Measurements from ENCODE around the gene RSPO4.

RSPO4 gene

GRCh38 chr20:1038205-1038604 lies 36.1 kb upstream of the RSPO4 start:
- Histone ChIP-seq H3K79me2 (ENCODE audit: insufficient read depth, low read depth) (no peaks in the 10 kb centered on the region), H4K20me1 (ENCODE audit: insufficient read depth) (no peaks in the 10 kb centered on the region), H3K36me3 (ENCODE audit: insufficient read depth) (no peaks in the 10 kb centered on the region), H3K27me3 (ENCODE audit: insufficient read depth, low read depth) (no peaks in the 10 kb centered on the region), H2AFZ (ENCODE audit: low read depth) (no peak overlapping the region), H3K4me1 (ENCODE audit: low read depth, poor library complexity, severe bottlenecking) (peaks cover 11% of the 10 kb centered on the region), H3K4me3 (IDR thresholded peaks at IDR 0.05; ENCODE audit: insufficient read depth, low read depth, low read length) (no peak overlapping the region), H3K27ac (no peak overlapping the region), H3K9ac (no peak overlapping the region), H3K4me2 (no peak overlapping the region)
- TF ChIP-seq CTCF (conservative IDR thresholded peaks at IDR 0.05; ENCODE audit: low read depth, low read length), result no peak

- Histone ChIP-seq H3K27me3 (ENCODE audit: insufficient read depth, low read depth) (no peaks in the 10 kb centered on the region), H3K36me3 (ENCODE audit: insufficient read depth) (no peaks in the 10 kb centered on the region), H3K27ac (no peak overlapping the region), H4K20me1 (ENCODE audit: insufficient read depth) (no peaks in the 10 kb centered on the region), H3K79me2 (ENCODE audit: insufficient read depth, low read depth) (no peaks in the 10 kb centered on the region), H3K4me2 (no peak overlapping the region), H3K4me3 (IDR thresholded peaks at IDR 0.05; ENCODE audit: insufficient read depth, low read depth, low read length) (no peak overlapping the region), H3K4me1 (ENCODE audit: low read depth, poor library complexity, severe bottlenecking) (peaks cover 14% of the 10 kb centered on the region), H2AFZ (ENCODE audit: low read depth) (no peak overlapping the region), H3K9ac (no peak overlapping the region)
- TF ChIP-seq CTCF (conservative IDR thresholded peaks at IDR 0.05; ENCODE audit: low read depth, low read length), result no peak
Measured at GRCh38 chr20:1037039-1037438, 34.9 kb upstream of the RSPO4 start.

GRCh38 chr20:1035466-1035865 lies 33.4 kb upstream of the RSPO4 start:
- Histone ChIP-seq H4K20me1 (ENCODE audit: insufficient read depth) (no peaks in the 10 kb centered on the region), H3K27me3 (ENCODE audit: insufficient read depth, low read depth) (no peaks in the 10 kb centered on the region), H3K4me3 (IDR thresholded peaks at IDR 0.05; ENCODE audit: insufficient read depth, low read depth, low read length) (no peak overlapping the region), H3K4me2 (no peak overlapping the region), H3K9ac (no peak overlapping the region), H3K27ac (no peak overlapping the region), H2AFZ (ENCODE audit: low read depth) (no peak overlapping the region), H3K36me3 (ENCODE audit: insufficient read depth) (no peaks in the 10 kb centered on the region), H3K4me1 (ENCODE audit: low read depth, poor library complexity, severe bottlenecking) (peaks cover 14% of the 10 kb centered on the region), H3K79me2 (ENCODE audit: insufficient read depth, low read depth) (no peaks in the 10 kb centered on the region)
- no peak for TF ChIP-seq CTCF (conservative IDR thresholded peaks at IDR 0.05; ENCODE audit: low read depth, low read length)

GRCh38 chr20:1034415-1034789 lies 32.3 kb upstream of the RSPO4 start:
- no peak overlapping the region for H3K27ac ChIP-seq
- H3K79me2 ChIP-seq (ENCODE audit: insufficient read depth, low read depth), result no peaks in the 10 kb centered on the region
- TF ChIP-seq CTCF (conservative IDR thresholded peaks at IDR 0.05; ENCODE audit: low read depth, low read length), result no peak

More at GRCh38 chr20:1034415-1034789, 32.3 kb upstream of the RSPO4 start:
- H4K20me1 ChIP-seq (ENCODE audit: insufficient read depth), result no peaks in the 10 kb centered on the region
- no peak overlapping the region for H2AFZ ChIP-seq (ENCODE audit: low read depth)
- no peaks in the 10 kb centered on the region for H3K36me3 ChIP-seq (ENCODE audit: insufficient read depth)
- H3K27me3 ChIP-seq (ENCODE audit: insufficient read depth, low read depth), result no peaks in the 10 kb centered on the region
- H3K4me2 ChIP-seq, result peak overlapping the region; percentile 34; the same call in 1 of the 2 replicates
- H3K4me3 ChIP-seq (IDR thresholded peaks at IDR 0.05; ENCODE audit: insufficient read depth, low read depth, low read length), result no peak overlapping the region
- H3K9ac ChIP-seq, result no peak overlapping the region
- peaks cover 15% of the 10 kb centered on the region for H3K4me1 ChIP-seq (ENCODE audit: low read depth, poor library complexity, severe bottlenecking)
